OCI-LY7 (cell line): Measurements from ENCODE around the gene OR2A1. TPM values are rescaled to one million over a fixed set of nuclear protein-coding genes. Genes with fewer than 3 reads are reported as not detected.
"Not testable (repeated sequence)": the region's sequence is repeated elsewhere in the genome, so short reads cannot be mapped to it uniquely, and the experiment has no call there.

Experiments
- Bru-seq: library from RNA; stranded (reverse); fragments of 400-500 nt; gene quantifications from one replicate; lab custom pipeline; 2021; lab: Mats Ljungman, UMichigan
- BruChase-seq, 2 experiments: library from RNA; stranded (reverse); fragments of 400-500 nt; gene quantifications; one replicate each; lab custom pipeline; 2021; lab: Mats Ljungman, UMichigan
- BruUV-seq: library from RNA; stranded (reverse); fragments of 400-500 nt; replicated peaks from 2 replicates; lab custom pipeline; 2021; lab: Mats Ljungman, UMichigan
- CTCF ChIA-PET: fragments of 300-600 bp; sonication (Branson Sonifier 250); formaldehyde crosslinking; loops from one replicate; lab custom pipeline; 2022; ENCODE audit warnings: antibody characterized with exemption; ENCODE audit not compliant: unreplicated experiment; lab: Charles Lee
- POLR2A ChIA-PET: fragments of 300-600 bp; sonication (Branson Sonifier 250); formaldehyde crosslinking; loops from one replicate; lab custom pipeline; 2022; ENCODE audit warnings: antibody characterized with exemption; lab: Charles Lee
- DNase-seq: peaks from one replicate; pipeline ENCODE4 v3.0.0-alpha.2; 2015; ENCODE audit warnings: low spot score
- H2AFZ ChIP-seq: fragments of 200-600 bp; sonication (generic), shearing (Covaris generic); 2 replicates; pipeline ENCODE4 v1.6.1; 2014; ENCODE audit warnings: mild to moderate bottlenecking, antibody characterized with exemption, low read length, moderate library complexity
- H3K27ac ChIP-seq: fragments of 200-600 bp; sonication (generic); 2 replicates; pipeline ENCODE4 v1.5.1; 2014; ENCODE audit warnings: mixed run types, low read depth, mild to moderate bottlenecking, moderate library complexity, low read length, inconsistent platforms; ENCODE audit not compliant: poor library complexity, severe bottlenecking
- H3K36me3 ChIP-seq: fragments of 200-600 bp; sonication (generic); 2 replicates; pipeline ENCODE4 v1.6.1; 2014; ENCODE audit warnings: mild to moderate bottlenecking, antibody characterized with exemption, low read length, moderate library complexity, mixed read lengths; ENCODE audit not compliant: insufficient read depth
- H3K4me1 ChIP-seq: fragments of 200-600 bp; sonication (generic); 2 replicates; pipeline ENCODE4 v1.5.1; 2014; ENCODE audit warnings: mild to moderate bottlenecking, low read length; ENCODE audit not compliant: insufficient read depth, poor library complexity, severe bottlenecking
- H3K4me2 ChIP-seq: fragments of 200-600 bp; sonication (generic); 2 replicates; pipeline ENCODE4 v1.6.1; 2014; ENCODE audit warnings: mild to moderate bottlenecking, low read length
- H3K4me3 ChIP-seq: fragments of 200-600 bp; sonication (generic); 2 replicates; pipeline ENCODE4 v1.5.1; 2014; ENCODE audit warnings: mild to moderate bottlenecking, low read depth, low read length; ENCODE audit not compliant: poor library complexity, severe bottlenecking
- H3K79me2 ChIP-seq: fragments of 200-600 bp; sonication (generic); 2 replicates; pipeline ENCODE4 v1.6.1; 2016; ENCODE audit warnings: low read depth, mild to moderate bottlenecking, low read length, moderate library complexity, mixed read lengths; ENCODE audit not compliant: insufficient read depth
- H3K9me2 ChIP-seq: fragments of 200-600 bp; sonication (generic); 2 replicates; pipeline ENCODE4 v1.6.1; 2016; ENCODE audit warnings: mild to moderate bottlenecking, low read length, mixed read lengths; ENCODE audit not compliant: insufficient read depth
- H3K9me3 ChIP-seq: fragments of 200-600 bp; sonication (generic); 2 replicates; pipeline ENCODE4 v1.6.1; 2014; ENCODE audit warnings: mild to moderate bottlenecking, mixed run types, low read length, mixed read lengths
- H4K20me1 ChIP-seq: fragments of 200-600 bp; sonication (generic); 2 replicates; pipeline ENCODE4 v1.6.1; 2014; ENCODE audit warnings: mild to moderate bottlenecking, antibody characterized with exemption, low read length, moderate library complexity, mixed read lengths; ENCODE audit not compliant: insufficient read depth
- intact Hi-C: fragments of 100-400 bp; cut with micrococcal nuclease; formaldehyde crosslinking; loops from one replicate; pipeline ENCODE4 v1.10.0; 2022; ENCODE audit not compliant: unreplicated experiment
- long read RNA-seq: library from polyadenylated mRNA; stranded (forward); transcript quantifications from one replicate; pipeline ENCODE4 v2.0.0, GENCODE V29; 2022
- total RNA-seq, 2 experiments: library from RNA; depleted of rRNA in 1 of 2; stranded (reverse); fragments of >200 nt in 1 of 2; shearing (Covaris generic) in 1 of 2; gene quantifications; 2 replicates each; pipeline ENCODE4 v1.2.3, GENCODE V29; 2014 to 2022

The OR2A1 gene
- total RNA-seq (2014; rRNA removed; shearing (Covaris generic)) (not detected in 2 replicates), total RNA-seq (2022) (not detected in 2 replicates), Bru-seq, nascent RNA (not detected), BruChase-seq, experiment 1, labeled RNA remaining after a 6-hour chase (not detected), BruChase-seq, experiment 2, labeled RNA remaining after a 2-hour chase (not detected)
- long read RNA-seq, result 0 reads

DNA sequence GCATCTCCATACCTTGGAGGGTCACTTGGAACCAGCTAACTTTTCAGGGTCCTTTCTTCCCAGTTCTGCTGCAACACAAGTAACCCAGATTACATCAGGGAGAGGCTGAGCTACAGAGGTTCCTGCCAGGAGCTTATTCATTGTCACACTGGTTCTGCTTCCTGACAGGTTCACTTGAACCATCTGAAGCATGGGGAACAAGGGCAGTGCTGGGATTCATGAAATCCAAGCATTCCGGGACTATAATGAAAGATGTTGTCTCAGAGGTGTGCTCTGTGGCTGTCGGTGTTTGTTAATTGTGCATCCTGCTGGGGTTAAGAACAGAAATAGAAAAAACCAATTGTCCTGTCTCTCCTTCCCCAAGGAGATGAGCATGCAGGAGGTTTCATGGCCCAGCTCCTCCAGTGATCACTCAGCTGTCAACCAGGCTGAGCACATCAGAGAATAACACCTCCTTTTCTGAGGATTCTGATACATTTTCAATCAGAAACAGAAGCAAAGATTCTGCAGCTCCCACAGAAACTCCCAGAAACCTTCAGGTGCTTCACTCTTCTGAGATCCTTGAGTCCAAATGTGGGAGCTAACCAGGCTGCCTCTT is at the start of gene OR2A1:
Gene OR2A1 (plus strand): TSS at position 548 of the 598 bp plus-strand sequence. CDS start 5,706 bp downstream, outside the sequence.
- H3K27ac ChIP-seq, H3K4me1 ChIP-seq, H3K9me3 ChIP-seq, POLR2A ChIA-PET, BruUV-seq, H3K36me3 ChIP-seq, H3K4me2 ChIP-seq, H3K79me2 ChIP-seq, H4K20me1 ChIP-seq, H3K9me2 ChIP-seq, intact Hi-C loops, CTCF ChIA-PET, H3K4me3 ChIP-seq, DNase-seq, H2AFZ ChIP-seq: not testable (repeated sequence)

- H2AFZ ChIP-seq, intact Hi-C loops, H3K79me2 ChIP-seq, CTCF ChIA-PET, H3K9me2 ChIP-seq, H3K4me1 ChIP-seq, BruUV-seq, H3K4me2 ChIP-seq, DNase-seq, H3K9me3 ChIP-seq, H4K20me1 ChIP-seq, POLR2A ChIA-PET, H3K36me3 ChIP-seq, H3K27ac ChIP-seq, H3K4me3 ChIP-seq: not testable (repeated sequence)
Observed at GRCh38 chr7:144264692-144265091, 47.5 kb upstream of the OR2A1 start, which contains the start of gene OR2A7. Gene OR2A7, minus strand, starts transcription at chr7:144264792. Its CDS starts 5,164 bp downstream, at chr7:144259628.

DNA sequence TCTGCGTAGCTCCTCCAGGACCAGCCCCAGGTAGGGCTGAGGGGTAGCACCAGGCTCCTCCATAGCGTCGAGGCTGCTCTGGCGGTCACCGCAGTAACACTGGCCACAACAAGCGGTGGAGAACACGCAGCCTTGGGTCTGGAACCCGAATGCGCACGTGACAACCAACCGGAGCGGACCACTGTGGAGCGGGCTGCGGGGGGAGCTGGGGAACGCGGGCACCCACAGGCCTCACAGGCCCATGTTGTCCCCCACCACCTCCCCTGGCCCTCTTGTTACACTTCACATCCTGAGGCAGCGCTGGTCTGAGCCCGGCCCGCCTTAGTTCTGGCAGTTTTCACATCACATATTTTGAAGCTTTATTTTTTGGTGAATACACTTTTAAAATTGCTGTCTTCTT is 43.0 kb upstream of the OR2A1 start, which contains the start of gene CTAGE8:
Gene CTAGE8 (minus strand): TSS at position 101 of the 400 bp plus-strand sequence. CDS start 38 bp downstream, at position 63.
- H3K4me2 ChIP-seq, H3K79me2 ChIP-seq, H3K27ac ChIP-seq, H3K9me2 ChIP-seq, H3K4me1 ChIP-seq, H3K9me3 ChIP-seq, H3K4me3 ChIP-seq, DNase-seq, H2AFZ ChIP-seq, POLR2A ChIA-PET, CTCF ChIA-PET, H3K36me3 ChIP-seq, intact Hi-C loops, H4K20me1 ChIP-seq, BruUV-seq: not testable (repeated sequence)

DNA sequence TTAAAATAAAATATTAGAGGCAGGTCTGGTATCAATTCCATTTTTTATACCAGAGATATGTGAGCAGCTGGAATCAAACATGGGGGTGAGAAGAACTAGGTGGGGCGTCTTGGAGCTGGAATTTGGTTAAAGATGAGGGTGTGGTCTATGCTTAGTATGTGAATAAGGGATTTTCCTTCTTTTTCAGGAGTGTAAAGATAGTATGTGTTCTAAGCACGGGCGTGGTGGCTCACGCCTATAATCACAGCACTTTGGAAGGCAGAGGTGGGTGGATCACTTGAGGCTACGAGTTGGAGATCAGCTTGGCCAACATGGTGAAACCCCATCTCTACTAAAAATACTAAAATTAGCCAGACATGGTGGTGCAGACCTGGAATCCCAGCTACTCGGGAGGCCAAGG is 36.9 kb upstream of the OR2A1 start:
- H3K4me3 ChIP-seq, H4K20me1 ChIP-seq, H3K36me3 ChIP-seq, BruUV-seq, H3K4me2 ChIP-seq, H3K79me2 ChIP-seq, H3K4me1 ChIP-seq, H3K9me2 ChIP-seq, POLR2A ChIA-PET, intact Hi-C loops, H3K9me3 ChIP-seq, H2AFZ ChIP-seq, CTCF ChIA-PET, H3K27ac ChIP-seq, DNase-seq: not testable (repeated sequence)

DNA sequence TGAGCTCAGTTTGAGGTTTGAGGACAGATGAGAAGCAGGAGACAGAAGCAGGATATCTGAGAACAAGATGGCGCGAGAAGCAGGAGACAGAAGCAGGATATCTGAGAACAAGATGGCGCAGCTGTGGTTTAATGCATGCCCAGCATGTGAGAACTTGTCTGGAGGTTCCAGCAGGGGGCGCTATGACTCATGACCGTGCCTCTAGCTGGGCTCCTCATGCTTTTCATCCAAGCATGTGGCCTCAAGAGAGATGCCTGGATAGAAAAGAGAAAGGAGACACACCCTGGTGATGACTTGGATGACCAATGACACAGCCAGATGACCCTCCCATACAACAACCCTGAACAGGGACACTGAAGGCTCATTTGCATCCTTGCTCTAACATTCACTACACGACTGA is 32.2 kb upstream of the OR2A1 start:
- BruUV-seq, CTCF ChIA-PET, H3K4me1 ChIP-seq, H3K9me2 ChIP-seq, H3K4me2 ChIP-seq, H4K20me1 ChIP-seq, H3K36me3 ChIP-seq, H2AFZ ChIP-seq, H3K9me3 ChIP-seq, H3K79me2 ChIP-seq, H3K27ac ChIP-seq, H3K4me3 ChIP-seq, POLR2A ChIA-PET, intact Hi-C loops, DNase-seq: not testable (repeated sequence)

- H3K36me3 ChIP-seq, POLR2A ChIA-PET, H3K27ac ChIP-seq, H3K4me2 ChIP-seq, intact Hi-C loops, H4K20me1 ChIP-seq, H3K4me3 ChIP-seq, H3K79me2 ChIP-seq, H2AFZ ChIP-seq, CTCF ChIA-PET, BruUV-seq, H3K9me3 ChIP-seq, DNase-seq, H3K9me2 ChIP-seq, H3K4me1 ChIP-seq: not testable (repeated sequence)
Observed at GRCh38 chr7:144281981-144282380, 30.2 kb upstream of the OR2A1 start.
